ENCODE measurements around the gene CDC5L.

The CDC5L gene

GRCh38 chr6:44361947-44362346 is 25.6 kb upstream of the CDC5L start:
- Histone ChIP-seq H3K14ac (ENCODE audit: low read length) (no peak overlapping the region), H3K9ac (ENCODE audit: low read depth, low read length, poor library complexity) (no peak overlapping the region), H3K36me3 (replicated peaks in 1 of 2; ENCODE audit: control insufficient read depth in 2 of 2, insufficient read depth in 2 of 2, low read length in 2 of 2) (no peaks in the 10 kb centered on the region), H2BK15ac (ENCODE audit: low read length) (no peak overlapping the region), H2AFZ (ENCODE audit: low read length) (peak overlapping the region; percentile 32), H2BK5ac (ENCODE audit: low read length) (no peak overlapping the region), H3K79me1 (ENCODE audit: low read depth, low read length) (no peaks in the 10 kb centered on the region), H4K91ac (ENCODE audit: low read depth, low read length, poor library complexity) (no peak overlapping the region), H3K4me3 (ENCODE audit: low read length in 2 of 2) (no peak overlapping the region), H3K23ac (ENCODE audit: low read depth, low read length, poor library complexity) (no peak overlapping the region), H3K9me3 (replicated peaks in 1 of 2; ENCODE audit: control insufficient read depth in 2 of 2, insufficient read depth in 1 of 2, low read depth in 1 of 2, low read length in 2 of 2) (no peaks in the 10 kb centered on the region), H3K27ac (replicated peaks; ENCODE audit: low read length) (no peak overlapping the region), H3K4ac (ENCODE audit: low read length) (no peak overlapping the region), H3K4me2 (ENCODE audit: insufficient read depth, low read length, poor library complexity, severe bottlenecking) (no peak overlapping the region), H2AK5ac (ENCODE audit: low read depth, low read length) (no peak overlapping the region), H3K18ac (ENCODE audit: low read length) (no peak overlapping the region), H2BK12ac (ENCODE audit: low read length) (no peak overlapping the region), H2BK120ac (ENCODE audit: low read depth, low read length) (no peak overlapping the region), H3K4me1 (ENCODE audit: control insufficient read depth in 2 of 2, insufficient read depth in 1 of 2, low read depth in 1 of 2, low read length in 2 of 2) (no peaks in the 10 kb centered on the region), H3K27me3 (ENCODE audit: control insufficient read depth in 3 of 3, insufficient read depth in 3 of 3, low read depth in 1 of 3, low read length in 3 of 3) (peaks cover 0 to 8% (median 0%) of the 10 kb centered on the region in 3 experiments), H4K8ac (ENCODE audit: low read depth, low read length) (no peak overlapping the region)
- no peak for DNase-seq (ENCODE audit: low spot score)
- no CpG with 5 or more reads among the region's 6 CpGs for WGBS, 2 donors (ENCODE audit: extremely low coverage in 2 of 2, insufficient read length in 2 of 2, insufficient replicate concordance in 1 of 2)

GRCh38 chr6:44363377-44363926 is 24.1 kb upstream of the CDC5L start:
- no peak overlapping the region for H4K91ac ChIP-seq (ENCODE audit: low read depth, low read length, poor library complexity)
- H3K4me2 ChIP-seq (ENCODE audit: insufficient read depth, low read length, poor library complexity, severe bottlenecking) = no peak overlapping the region
- WGBS, 2 donors (ENCODE audit: extremely low coverage in 2 of 2, insufficient read length in 2 of 2, insufficient replicate concordance in 1 of 2) = no CpG with 5 or more reads among the region's 3 CpGs
- H2BK15ac ChIP-seq (ENCODE audit: low read length) = no peak overlapping the region
- no peak overlapping the region for H3K4ac ChIP-seq (ENCODE audit: low read length)
- H2AFZ ChIP-seq (ENCODE audit: low read length) = no peak overlapping the region
- H3K27me3 ChIP-seq (ENCODE audit: control insufficient read depth in 3 of 3, insufficient read depth in 3 of 3, low read depth in 1 of 3, low read length in 3 of 3) = peaks cover 0 to 11% (median 0%) of the 10 kb centered on the region in 3 experiments
- H3K14ac ChIP-seq (ENCODE audit: low read length) = no peak overlapping the region
- no peak overlapping the region for H3K23ac ChIP-seq (ENCODE audit: low read depth, low read length, poor library complexity)
- no peak overlapping the region for H4K8ac ChIP-seq (ENCODE audit: low read depth, low read length)
- H3K4me1 ChIP-seq (ENCODE audit: control insufficient read depth in 2 of 2, insufficient read depth in 1 of 2, low read depth in 1 of 2, low read length in 2 of 2) = no peaks in the 10 kb centered on the region
- DNase-seq (ENCODE audit: low spot score) = no peak
- no peak overlapping the region for H2BK120ac ChIP-seq (ENCODE audit: low read depth, low read length)
- H2BK12ac ChIP-seq (ENCODE audit: low read length) = no peak overlapping the region
- H3K9ac ChIP-seq (ENCODE audit: low read depth, low read length, poor library complexity) = no peak overlapping the region
- H3K27ac ChIP-seq (replicated peaks; ENCODE audit: low read length) = no peak overlapping the region
- H3K18ac ChIP-seq (ENCODE audit: low read length) = no peak overlapping the region
- H3K36me3 ChIP-seq (replicated peaks in 1 of 2; ENCODE audit: control insufficient read depth in 2 of 2, insufficient read depth in 2 of 2, low read length in 2 of 2) = no peaks in the 10 kb centered on the region
- H3K9me3 ChIP-seq (replicated peaks in 1 of 2; ENCODE audit: control insufficient read depth in 2 of 2, insufficient read depth in 1 of 2, low read depth in 1 of 2, low read length in 2 of 2) = no peaks in the 10 kb centered on the region
- no peak overlapping the region for H3K4me3 ChIP-seq (ENCODE audit: low read length in 2 of 2)
- no peaks in the 10 kb centered on the region for H3K79me1 ChIP-seq (ENCODE audit: low read depth, low read length)
- H2AK5ac ChIP-seq (ENCODE audit: low read depth, low read length) = no peak overlapping the region
- H2BK5ac ChIP-seq (ENCODE audit: low read length) = no peak overlapping the region

GRCh38 chr6:44366781-44367180 is 20.7 kb upstream of the CDC5L start:
- Histone ChIP-seq H3K36me3 (replicated peaks in 1 of 2; ENCODE audit: control insufficient read depth in 2 of 2, insufficient read depth in 2 of 2, low read length in 2 of 2) (no peaks in the 10 kb centered on the region), H3K27me3 (ENCODE audit: control insufficient read depth in 3 of 3, insufficient read depth in 3 of 3, low read depth in 1 of 3, low read length in 3 of 3) (peaks cover 0 to 7% (median 0%) of the 10 kb centered on the region in 3 experiments), H4K8ac (ENCODE audit: low read depth, low read length) (no peak overlapping the region), H2BK5ac (ENCODE audit: low read length) (no peak overlapping the region), H3K14ac (ENCODE audit: low read length) (no peak overlapping the region), H3K4ac (ENCODE audit: low read length) (no peak overlapping the region), H3K4me3 (ENCODE audit: low read length in 2 of 2) (no peak overlapping the region), H3K27ac (replicated peaks; ENCODE audit: low read length) (no peak overlapping the region), H2BK15ac (ENCODE audit: low read length) (no peak overlapping the region), H4K91ac (ENCODE audit: low read depth, low read length, poor library complexity) (no peak overlapping the region), H3K4me1 (ENCODE audit: control insufficient read depth in 2 of 2, insufficient read depth in 1 of 2, low read depth in 1 of 2, low read length in 2 of 2) (no peaks in the 10 kb centered on the region), H3K9me3 (replicated peaks in 1 of 2; ENCODE audit: control insufficient read depth in 2 of 2, insufficient read depth in 1 of 2, low read depth in 1 of 2, low read length in 2 of 2) (no peaks in the 10 kb centered on the region), H2BK12ac (ENCODE audit: low read length) (no peak overlapping the region), H3K18ac (ENCODE audit: low read length) (no peak overlapping the region), H3K4me2 (ENCODE audit: insufficient read depth, low read length, poor library complexity, severe bottlenecking) (no peak overlapping the region), H3K23ac (ENCODE audit: low read depth, low read length, poor library complexity) (no peak overlapping the region), H2AK5ac (ENCODE audit: low read depth, low read length) (no peak overlapping the region), H2BK120ac (ENCODE audit: low read depth, low read length) (no peak overlapping the region), H3K79me1 (ENCODE audit: low read depth, low read length) (no peaks in the 10 kb centered on the region), H3K9ac (ENCODE audit: low read depth, low read length, poor library complexity) (no peak overlapping the region), H2AFZ (ENCODE audit: low read length) (no peak overlapping the region)
- no CpG with 5 or more reads among the region's 3 CpGs for WGBS, 2 donors (ENCODE audit: extremely low coverage in 2 of 2, insufficient read length in 2 of 2, insufficient replicate concordance in 1 of 2)
- DNase-seq (ENCODE audit: low spot score) = no peak

- Histone ChIP-seq H2BK15ac (ENCODE audit: low read length) (no peak overlapping the region), H2AK5ac (ENCODE audit: low read depth, low read length) (no peak overlapping the region), H3K4me2 (ENCODE audit: insufficient read depth, low read length, poor library complexity, severe bottlenecking) (no peak overlapping the region), H3K9ac (ENCODE audit: low read depth, low read length, poor library complexity) (no peak overlapping the region), H3K79me1 (ENCODE audit: low read depth, low read length) (no peaks in the 10 kb centered on the region), H3K23ac (ENCODE audit: low read depth, low read length, poor library complexity) (no peak overlapping the region), H2BK12ac (ENCODE audit: low read length) (no peak overlapping the region), H3K36me3 (replicated peaks in 1 of 2; ENCODE audit: control insufficient read depth in 2 of 2, insufficient read depth in 2 of 2, low read length in 2 of 2) (no peaks in the 10 kb centered on the region), H3K27ac (replicated peaks; ENCODE audit: low read length) (no peak overlapping the region), H3K18ac (ENCODE audit: low read length) (no peak overlapping the region), H2AFZ (ENCODE audit: low read length) (peak overlapping the region; percentile 22), H3K9me3 (replicated peaks in 1 of 2; ENCODE audit: control insufficient read depth in 2 of 2, insufficient read depth in 1 of 2, low read depth in 1 of 2, low read length in 2 of 2) (no peaks in the 10 kb centered on the region), H3K4me1 (ENCODE audit: control insufficient read depth in 2 of 2, insufficient read depth in 1 of 2, low read depth in 1 of 2, low read length in 2 of 2) (no peaks in the 10 kb centered on the region), H2BK120ac (ENCODE audit: low read depth, low read length) (no peak overlapping the region), H3K4me3 (ENCODE audit: low read length in 2 of 2) (no peak overlapping the region), H2BK5ac (ENCODE audit: low read length) (no peak overlapping the region), H4K8ac (ENCODE audit: low read depth, low read length) (no peak overlapping the region), H3K4ac (ENCODE audit: low read length) (no peak overlapping the region), H3K27me3 (ENCODE audit: control insufficient read depth in 3 of 3, insufficient read depth in 3 of 3, low read depth in 1 of 3, low read length in 3 of 3) (peaks cover 0 to 7% (median 0%) of the 10 kb centered on the region in 3 experiments), H4K91ac (ENCODE audit: low read depth, low read length, poor library complexity) (no peak overlapping the region), H3K14ac (ENCODE audit: low read length) (no peak overlapping the region)
- DNase-seq (ENCODE audit: low spot score) = no peak
- WGBS, 2 donors (ENCODE audit: extremely low coverage in 2 of 2, insufficient read length in 2 of 2, insufficient replicate concordance in 1 of 2) = no CpG with 5 or more reads among the region's 2 CpGs
Measured at GRCh38 chr6:44367681-44368080, 19.8 kb upstream of the CDC5L start.

Measured in neuronal stem cell (in vitro differentiated cells).